Measurements from ENCODE around the gene DNASE2B.
"Not testable (repeated sequence)": the region's sequence is repeated elsewhere in the genome, so short reads cannot be mapped to it uniquely, and the experiment has no call there.

Gene DNASE2B

DNA sequence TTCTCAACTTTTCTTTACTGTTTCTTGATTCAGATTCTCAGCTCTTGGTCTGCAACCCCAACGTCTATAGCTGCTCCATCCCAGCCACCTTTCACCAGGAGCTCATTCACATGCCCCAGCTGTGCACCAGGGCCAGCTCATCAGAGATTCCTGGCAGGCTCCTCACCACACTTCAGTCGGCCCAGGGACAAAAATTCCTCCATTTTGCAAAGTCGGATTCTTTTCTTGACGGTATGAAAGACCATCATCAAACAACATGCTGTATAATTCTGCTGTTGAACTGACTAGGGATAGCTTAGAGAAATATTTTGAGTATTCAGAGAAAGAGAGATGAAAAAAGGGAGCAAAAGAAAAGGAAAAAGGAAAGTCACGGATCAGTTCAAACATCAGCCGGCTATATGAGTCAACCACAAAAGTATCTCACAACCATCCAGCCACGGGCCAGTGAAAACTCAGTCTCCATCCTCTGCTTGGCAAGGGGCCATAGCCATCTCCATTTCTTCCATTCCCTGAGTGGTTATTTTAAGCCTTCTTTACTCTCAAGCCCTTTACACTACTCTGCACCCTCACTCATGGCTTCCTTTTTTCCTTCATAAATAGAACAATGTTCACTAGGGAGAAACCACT, 14.1 kb downstream of the DNASE2B start:
- DNase-seq (ENCODE audit: low read depth in 2 of 3, low spot score in 2 of 3) = no peak

DNA sequence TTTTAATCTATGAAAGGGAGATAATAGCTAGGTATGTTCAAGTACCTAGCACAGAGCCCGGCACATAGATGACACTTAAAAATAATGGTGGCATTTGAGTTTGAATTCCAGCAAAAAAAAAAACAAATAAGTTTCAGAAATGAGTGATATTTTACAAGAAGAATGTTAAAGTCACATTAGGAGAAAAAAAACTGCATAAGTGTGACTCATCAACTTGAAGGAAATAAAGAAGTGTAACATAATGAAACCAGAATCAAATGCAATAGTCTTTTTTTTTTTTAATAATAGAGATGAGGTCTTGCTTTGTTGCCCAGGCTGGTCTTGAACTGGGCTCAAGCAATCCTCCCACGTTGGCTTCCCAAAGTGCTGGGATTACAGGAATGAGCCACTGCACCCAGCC, 17.1 kb downstream of the DNASE2B start:
- no peak for DNase-seq (ENCODE audit: low read depth in 2 of 3, low spot score in 2 of 3)

DNA sequence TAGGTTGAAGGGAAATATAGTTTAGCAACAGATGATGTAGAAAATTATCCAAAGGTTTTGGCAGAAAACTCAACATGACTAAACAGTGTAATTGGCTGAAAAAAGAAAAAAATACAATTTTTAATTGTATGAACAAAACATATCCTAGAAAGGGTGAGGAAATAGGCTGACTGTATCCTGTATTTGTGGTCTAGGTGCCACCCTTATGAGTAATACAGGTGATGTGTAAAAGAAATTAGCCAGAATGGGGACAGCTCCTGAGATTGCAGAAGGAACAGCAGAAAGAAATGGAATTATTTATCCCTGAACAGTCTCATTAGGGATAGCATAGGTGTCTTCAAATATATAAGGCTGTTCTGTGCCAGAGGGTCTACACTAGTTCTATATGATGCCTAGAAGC, 24.6 kb downstream of the DNASE2B start:
- no peak for DNase-seq (ENCODE audit: low read depth in 2 of 3, low spot score in 2 of 3)

DNA sequence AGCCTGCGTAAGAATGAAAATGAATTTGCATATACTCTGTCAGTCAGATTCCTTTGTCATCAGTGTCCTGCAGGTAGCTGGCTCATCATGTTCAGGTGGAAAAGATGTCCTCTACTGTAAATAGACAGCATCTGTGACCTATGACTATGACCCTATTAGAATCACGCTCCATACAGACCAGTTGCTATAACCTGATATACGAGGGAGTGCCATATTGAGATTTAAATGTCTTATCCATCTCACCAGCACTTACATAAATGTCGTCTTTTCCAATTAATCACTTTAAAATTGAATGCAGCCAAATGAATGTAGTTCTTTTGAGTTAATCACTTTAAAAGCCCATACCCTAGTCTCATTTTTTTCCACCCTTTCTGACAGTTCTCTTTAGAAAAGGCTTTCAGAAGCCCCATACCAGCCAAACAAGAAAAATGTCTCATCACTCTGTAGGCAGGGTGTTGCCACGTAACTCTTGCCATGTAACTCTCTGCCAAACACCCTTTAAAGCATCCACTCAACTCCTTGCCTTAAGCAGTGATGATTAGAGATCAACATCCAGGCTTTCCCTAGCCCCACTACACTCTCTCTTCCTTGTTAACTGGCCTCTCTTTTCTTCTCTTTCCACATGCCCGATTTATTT, 26.3 kb downstream of the DNASE2B start:
- no peak for DNase-seq (ENCODE audit: low read depth in 2 of 3, low spot score in 2 of 3)

DNA sequence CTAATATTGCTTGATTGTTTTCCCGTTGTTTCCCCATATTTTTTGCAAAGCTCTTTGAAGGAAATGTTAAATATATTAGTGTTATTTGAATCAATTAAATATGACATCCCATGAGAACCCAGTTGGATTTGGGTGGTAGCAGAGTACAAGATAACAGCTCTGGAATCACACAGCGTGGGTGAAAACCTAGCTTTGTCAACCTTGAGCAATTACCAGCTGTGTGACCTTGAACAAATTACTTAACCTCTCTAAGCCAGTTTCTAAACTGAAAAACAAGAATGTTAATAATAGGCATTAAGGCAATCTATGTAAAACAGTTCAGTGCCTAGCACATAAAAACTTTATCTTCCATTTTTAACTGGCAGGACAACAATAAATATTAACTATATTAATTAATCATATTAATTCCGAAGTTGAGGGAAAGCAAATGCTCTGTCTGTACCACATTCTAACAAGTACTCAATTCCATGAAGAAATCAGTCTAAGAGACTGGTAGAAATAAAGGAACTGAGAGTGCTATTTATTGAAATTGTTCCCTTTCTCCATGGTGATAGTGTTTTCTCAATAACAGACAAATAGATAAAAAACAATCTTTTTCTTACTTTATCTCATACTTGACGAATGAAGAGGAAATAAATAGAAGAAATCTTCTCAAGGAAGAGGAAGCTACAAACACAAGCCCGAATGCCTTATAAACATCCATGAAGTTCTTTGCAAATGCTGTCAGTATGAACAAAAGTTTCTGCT, 27.0 kb downstream of the DNASE2B start:
- no peak for DNase-seq (ENCODE audit: low read depth in 2 of 3, low spot score in 2 of 3)

DNA sequence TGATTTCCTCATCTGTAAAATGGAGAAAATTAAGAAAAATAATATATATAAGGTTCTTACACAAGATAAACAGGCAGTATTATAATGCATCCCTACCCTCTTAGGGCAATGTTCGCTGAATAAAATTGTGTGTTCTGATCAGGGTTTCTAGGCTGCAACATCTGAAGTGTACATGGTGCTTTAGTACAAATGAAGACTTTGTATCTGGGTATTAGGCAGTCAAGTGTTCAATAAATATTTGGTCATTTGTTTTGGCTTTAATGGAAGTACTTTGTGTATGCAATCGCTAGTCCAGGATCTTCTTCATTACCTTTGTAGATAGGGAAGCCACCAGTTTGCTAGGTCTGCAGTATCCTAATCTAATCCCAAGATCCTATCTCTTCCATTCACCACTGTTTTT, 28.1 kb downstream of the DNASE2B start:
- no peak for DNase-seq (ENCODE audit: low read depth in 2 of 3, low spot score in 2 of 3)

DNA sequence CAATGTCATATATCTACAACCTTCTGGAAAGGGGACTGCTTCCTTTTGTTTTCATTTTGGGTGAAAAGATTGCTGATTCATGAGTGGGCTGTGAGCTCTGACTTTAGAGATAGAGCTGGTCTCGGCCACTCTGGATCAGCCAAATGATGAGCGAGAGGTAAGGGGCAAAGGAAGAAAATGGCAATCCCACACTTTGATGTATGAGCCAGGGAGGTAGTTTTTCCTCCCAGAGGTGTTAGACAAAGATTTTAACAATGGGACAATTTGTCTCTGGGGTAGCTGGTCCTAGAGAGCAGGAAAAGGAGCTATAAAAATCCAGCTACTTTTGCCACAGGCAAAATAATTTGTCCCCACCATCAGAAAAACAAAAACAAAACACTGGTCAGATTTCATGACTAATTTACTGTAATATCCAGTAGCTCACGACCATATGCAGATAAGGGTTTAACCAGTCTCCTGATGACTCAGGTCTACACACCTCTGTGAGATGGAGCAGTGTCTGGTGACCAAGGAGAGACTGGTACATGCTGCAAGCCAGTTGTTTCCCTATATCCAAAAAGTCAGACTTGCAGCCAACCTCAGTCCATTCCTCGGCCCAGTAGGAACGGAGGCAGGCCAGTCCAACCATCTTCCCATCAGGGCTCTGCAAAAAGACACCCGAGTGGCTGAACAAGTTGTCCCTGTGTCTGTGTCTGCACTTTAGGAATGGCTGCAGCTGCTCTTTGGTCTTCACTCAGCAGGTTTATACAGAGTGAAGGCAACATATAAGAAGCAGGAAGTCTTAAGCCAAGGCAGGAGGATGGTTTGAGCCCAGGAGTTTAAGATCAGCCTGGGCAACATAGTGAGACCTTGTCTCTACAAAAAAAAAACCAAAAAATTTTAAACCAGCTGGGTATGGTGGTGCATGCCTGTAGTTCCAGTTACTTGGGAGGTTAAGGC, 29.2 kb downstream of the DNASE2B start:
- DNase-seq (ENCODE audit: low read depth in 2 of 3, low spot score in 2 of 3) = no peak

DNA sequence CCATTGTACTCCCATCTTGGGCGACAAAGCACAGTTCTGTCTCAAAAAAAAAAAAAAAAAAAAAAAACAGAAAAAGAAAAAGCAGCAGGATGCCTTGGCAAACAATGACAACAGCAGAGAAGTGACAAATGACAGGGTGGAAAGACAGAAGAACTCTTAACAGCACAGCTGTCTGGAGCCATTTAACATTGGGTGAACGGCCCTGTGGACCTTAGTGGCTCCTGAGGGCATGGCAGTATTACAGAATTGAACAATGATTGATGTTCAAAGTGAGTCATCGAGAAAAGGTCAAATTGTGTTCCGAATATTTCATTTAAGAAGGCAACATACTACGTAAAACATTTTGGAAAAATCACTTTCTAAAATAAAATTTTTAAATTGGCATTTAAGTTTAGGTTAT, 30.0 kb downstream of the DNASE2B start:
- DNase-seq (ENCODE audit: low read depth in 2 of 3, low spot score in 2 of 3) = no peak

DNA sequence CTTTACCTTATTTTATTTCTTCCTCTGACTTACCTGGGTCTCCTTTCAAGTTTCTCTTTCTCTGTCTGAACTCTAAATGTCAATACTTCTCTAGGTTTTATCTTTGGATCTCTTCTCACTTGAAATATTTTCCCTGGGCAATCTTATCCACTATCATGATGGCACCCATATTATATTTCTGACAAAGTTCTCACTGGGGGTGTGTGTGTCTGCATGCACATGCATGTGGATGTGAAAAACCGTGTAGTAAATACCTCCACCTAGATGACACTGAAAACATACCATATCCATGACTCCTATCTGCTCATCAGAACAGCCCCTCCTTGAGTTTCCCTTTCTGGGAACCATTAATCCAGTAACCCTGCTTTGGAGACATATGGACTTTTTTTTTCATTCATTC, 30.9 kb downstream of the DNASE2B start:
- no peak for DNase-seq (ENCODE audit: low read depth in 2 of 3, low spot score in 2 of 3)

DNA sequence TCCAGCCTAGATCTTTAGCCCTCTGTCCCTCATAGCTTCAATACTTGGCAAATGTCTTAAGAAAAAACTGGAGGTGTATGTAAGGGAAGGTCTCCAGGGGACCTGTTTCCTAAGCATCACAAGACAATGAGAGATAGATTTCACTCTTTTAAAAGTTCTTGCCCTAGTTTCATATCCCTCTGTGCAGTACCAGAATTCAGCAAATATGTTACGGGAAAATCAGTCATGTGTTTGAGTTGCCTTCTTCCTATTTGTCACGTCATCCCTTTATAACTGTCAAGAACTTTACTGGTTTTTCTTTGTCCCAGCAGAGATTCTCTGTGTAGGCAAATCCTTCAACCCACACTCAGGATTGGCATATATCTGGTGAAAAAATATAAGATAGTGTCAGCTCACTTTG, 32.3 kb downstream of the DNASE2B start:
- DNase-seq (ENCODE audit: low read depth in 2 of 3, low spot score in 2 of 3) = no peak

DNA sequence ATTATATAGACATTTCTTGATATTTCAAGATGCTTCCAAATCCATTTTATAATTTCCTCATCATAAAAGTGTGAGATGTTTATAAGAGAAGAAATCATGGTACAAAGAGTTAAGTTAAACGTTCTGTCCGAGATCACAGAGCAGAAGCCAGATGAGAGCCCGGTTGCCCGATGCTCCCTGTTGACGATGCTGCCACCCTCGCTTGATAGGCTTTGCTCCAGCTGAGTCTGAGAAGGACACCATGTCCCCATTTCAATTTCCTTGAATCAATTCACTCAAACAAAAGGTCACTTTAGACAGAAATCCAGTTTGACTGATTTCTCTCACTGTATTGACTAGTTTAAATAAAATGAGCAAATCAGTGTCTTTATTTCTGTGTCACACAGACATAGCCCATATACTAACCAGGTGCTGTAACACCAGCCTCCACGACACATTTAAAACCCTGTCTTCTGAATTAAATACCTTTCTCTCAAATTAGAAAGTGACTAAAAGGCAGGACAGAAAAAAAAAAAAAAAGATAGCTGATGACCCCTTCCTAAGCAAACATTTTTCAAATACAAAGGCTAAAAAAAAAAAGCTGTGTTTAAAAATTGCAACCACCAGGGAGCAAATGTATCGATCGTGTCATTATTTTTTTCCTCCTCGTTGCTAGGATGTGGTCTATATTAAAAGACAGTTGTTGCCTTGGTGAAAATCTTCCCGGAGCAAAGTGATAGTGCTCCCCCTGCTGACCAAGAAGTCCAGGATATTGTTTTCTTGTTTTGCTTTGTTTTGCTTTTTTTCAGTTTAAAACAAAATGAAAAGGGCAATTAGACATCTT, 35.2 kb downstream of the DNASE2B start:
- no peak for DNase-seq (ENCODE audit: low read depth in 2 of 3, low spot score in 2 of 3)

DNA sequence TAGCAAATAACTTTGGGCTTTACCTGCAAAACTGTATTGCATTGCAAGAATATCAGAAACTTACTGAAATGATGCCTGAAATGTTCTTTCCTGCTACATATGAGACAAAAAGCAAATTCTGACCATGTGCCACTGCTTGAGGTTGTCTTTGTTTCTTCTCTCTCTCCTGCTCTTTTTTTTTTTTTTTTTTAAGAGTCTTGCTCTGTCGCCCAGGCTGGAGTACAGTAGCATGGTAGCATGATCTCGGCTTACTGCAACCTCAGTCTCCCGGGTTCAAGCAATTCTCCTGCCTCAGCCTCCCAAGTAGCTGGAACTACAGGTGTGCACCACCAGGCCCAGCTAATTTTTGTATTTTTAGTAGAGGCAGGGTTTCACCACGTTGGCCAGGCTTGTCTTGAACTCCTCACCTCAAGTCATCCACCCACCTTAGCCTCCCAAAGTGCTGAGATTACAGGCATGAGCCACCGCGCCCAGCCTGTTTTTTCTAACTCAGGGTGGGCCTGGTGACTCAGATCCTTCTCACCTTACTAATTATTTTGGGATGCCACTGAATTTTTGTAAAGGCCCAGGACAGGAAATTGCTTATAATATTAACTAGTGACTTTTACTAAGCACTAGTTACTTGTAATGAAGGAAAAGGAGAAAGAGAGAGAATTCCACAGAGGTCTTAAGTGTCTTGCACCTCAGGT, 35.9 kb downstream of the DNASE2B start:
- no peak for DNase-seq (ENCODE audit: low read depth in 2 of 3, low spot score in 2 of 3)

DNA sequence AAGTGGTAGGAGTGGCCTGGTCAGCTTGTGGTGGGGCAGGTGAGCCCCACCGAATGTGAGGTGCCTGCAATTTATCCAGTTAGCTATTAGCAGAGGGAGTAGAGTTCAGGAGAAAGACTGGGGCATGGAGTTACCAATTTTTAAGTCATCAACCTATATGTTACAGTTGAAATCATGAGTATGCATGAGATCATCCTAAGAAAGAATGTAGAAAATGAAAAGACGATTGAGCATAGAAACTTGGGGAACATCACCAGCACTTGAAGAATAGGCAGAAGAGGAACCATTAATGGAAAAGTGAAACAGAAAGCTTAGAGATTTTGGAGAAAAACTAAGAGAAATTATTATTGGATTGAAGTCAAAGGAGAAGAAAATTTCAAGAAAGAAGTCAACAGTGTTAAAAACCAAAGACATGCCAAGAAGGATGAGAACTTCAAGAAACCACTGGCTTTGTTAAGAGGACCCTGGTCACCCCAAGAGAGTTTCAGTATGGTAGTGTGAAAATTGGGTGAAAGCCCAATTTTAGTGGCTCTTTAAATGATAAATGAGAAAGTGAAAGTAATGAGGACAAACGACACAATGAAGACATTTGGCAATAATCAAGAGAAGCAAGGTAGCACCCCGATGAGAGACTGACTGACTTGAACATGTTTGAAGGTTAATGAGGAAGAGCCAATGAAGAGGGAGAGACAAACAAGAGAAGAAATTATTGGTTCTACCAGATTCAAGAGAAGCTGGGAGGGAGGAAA, 36.7 kb downstream of the DNASE2B start:
- no peak for DNase-seq (ENCODE audit: low read depth in 2 of 3, low spot score in 2 of 3)

DNA sequence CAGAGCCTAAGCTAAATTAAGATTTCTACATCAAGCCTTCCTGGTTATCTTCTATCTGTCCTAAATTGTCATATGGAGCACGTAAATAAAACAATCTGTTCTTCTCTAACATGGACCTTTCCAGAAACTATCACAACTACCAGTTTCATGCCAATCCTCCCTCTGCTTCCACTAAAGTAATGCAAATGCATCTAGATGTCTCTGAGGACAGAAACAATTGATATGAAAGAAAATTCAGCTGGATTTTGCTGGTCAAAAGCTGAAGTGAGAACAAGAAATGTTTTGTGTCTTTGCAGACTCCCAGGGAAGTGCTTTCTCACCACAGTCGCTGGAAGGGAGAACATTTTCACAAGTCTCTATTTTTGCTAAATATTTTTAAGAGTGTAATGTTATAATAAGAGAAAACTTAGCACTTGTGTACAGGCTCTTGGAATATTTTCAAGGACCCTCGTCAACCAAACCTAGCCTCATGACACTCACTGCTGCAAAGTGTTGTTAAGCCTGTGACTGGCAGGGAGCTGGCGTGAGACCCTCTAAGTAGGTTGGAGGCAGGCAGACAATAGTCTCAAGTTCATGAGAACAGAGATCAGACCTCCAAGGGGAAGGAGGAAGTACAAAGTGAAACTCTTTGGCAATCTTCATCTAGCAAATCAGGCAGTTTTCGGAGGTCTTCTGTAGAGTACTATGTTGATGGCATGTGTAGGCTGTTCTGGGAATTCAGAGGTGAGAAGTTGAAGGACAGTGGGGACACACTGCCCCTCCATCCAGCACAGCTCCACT, 38.8 kb downstream of the DNASE2B start:
- DNase-seq (ENCODE audit: low read depth in 2 of 3, low spot score in 2 of 3) = no peak

DNA sequence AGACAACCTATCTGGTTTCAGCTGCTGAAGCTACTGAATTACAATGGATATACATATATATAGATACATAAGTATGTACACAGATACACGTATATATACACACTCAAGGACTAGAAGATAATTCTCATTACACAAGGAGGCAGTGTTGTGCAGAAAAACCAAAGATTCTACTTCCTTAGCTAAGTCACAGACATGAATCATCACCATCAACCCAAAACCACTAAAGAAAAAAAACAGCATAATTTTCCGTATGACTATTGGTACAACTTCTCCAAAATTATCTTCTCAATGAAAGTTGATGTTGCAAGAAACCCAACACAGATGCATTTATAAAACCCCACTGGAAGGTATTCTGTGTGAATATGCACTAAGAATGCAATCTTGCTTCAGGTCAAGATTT, 44.0 kb downstream of the DNASE2B start:
- DNase-seq (ENCODE audit: low read depth in 2 of 3, low spot score in 2 of 3) = no peak

DNA sequence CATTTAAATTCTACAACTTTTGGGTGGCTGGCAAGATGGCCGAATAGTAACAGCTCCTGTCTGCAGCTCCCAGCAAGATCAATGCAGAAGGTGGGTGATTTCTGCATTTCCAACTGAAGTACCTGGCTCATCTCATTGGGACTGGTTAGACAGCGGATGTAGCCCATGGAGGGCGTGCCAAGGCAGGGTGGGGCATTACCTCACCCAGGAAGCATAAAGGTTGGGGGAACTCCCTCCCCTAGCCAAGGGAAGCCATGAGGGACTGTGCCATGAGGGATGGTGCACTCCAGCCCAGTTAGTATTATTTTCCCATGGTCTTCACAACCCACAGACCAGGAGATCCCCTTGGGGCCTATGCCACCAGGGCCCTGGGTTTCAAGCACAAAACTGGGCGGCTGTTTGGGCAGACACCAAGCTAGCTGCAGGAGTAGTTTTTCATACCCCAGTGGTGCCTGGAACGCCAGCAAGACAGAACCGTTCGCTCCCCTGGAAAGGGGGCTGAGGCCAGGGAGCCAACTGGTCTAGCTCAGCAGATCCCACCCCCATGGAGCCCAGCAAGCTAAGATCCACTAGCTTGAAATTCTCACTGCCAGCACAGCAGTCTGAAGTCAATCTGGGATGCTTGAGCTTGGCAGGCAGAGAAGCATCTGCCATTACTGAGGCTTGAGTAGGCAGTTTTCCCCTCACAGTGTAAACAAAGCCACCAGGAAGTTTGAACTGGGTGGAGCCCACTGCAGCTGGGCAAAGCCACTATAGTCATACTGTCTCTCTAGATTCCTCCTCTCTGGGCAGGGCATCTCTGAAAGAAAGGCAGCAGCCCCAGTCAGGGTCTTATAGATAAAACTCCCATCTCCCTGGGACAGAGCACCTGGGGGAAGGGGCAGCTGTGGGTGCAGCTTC, 44.7 kb downstream of the DNASE2B start:
- not testable (repeated sequence) for DNase-seq (ENCODE audit: low read depth in 2 of 3, low spot score in 2 of 3)

DNA sequence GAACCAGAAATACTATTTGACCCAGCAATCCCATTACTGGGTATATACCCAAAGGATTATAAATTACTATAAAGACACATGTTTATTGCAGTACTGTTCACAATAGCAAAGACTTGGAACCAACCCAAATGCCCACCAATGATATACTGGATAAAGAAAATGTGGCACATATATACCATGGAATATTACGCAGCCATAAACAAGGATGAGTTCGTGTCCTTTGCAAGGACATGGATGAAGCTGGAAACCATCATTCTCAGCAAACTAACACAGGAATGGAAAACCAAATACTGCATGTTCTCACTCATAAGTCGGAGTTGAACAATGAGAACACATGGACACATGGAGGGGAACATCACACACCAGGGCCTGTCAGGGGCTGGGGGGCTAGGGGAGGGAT, 50.4 kb downstream of the DNASE2B start:
- not testable (repeated sequence) for DNase-seq (ENCODE audit: low read depth in 2 of 3, low spot score in 2 of 3)

DNA sequence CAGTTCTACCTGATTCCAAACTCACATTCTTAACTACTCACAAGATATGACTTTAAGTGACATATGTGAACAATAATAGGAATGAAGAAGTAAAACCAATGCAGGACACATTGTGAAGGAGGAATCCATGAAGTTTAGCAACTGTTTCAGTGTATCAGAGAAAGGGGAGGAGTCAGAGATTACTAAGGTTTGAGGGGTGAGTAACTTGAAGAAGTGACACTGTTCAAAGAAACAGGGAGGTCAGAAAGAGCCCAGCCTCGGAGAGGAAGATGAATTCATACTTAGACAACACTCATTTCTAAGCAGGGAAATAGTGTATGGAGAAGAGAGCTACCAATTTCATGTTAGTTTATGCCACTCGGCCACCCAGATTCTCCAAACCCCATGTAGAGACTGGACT, 52.6 kb downstream of the DNASE2B start:
- no peak for DNase-seq (ENCODE audit: low read depth in 2 of 3, low spot score in 2 of 3)

All from activated CD8-positive, alpha-beta memory T cell treated with anti-CD3 and anti-CD28 coated beads for 48 hours (primary cell).